HCT116 (cell line): ENCODE data around the gene L1CAM.

ENCODE experiments used
- CEBPB ChIP-seq: IDR thresholded peaks from 2 replicates; pipeline ENCODE4 v1.6.1; 2012; ENCODE audit warnings: low read depth
- CTCF ChIP-seq, 3 experiments: fragments of 200-600 bp in 1 of 3; sonication (generic) in 1 of 3; IDR thresholded peaks in 2 of 3; conservative IDR thresholded peaks in 1 of 3; 2 replicates each; pipeline ENCODE4 v1.5.1; 2012 to 2017; ENCODE audit warnings: low read depth in 2 of 3, low read length in 2 of 3, antibody characterized with exemption in 1 of 3, borderline replicate concordance in 1 of 3, control low read depth in 1 of 3, mild to moderate bottlenecking in 1 of 3, mixed read lengths in 1 of 3, mixed run types in 1 of 3, moderate library complexity in 1 of 3; ENCODE audit not compliant: insufficient read depth in 1 of 3
- POLR2A ChIP-seq: IDR thresholded peaks from 2 replicates; pipeline ENCODE4 v1.7.0; 2011; ENCODE audit warnings: borderline replicate concordance; ENCODE audit not compliant: insufficient read depth, insufficient read length; ENCODE audit errors: extremely low read depth
- REST ChIP-seq: IDR thresholded peaks from 2 replicates; pipeline ENCODE4 v1.6.1; 2012; ENCODE audit warnings: low read depth
- ZNF274 ChIP-seq: fragments of 200-500 bp; sonication (Bioruptor generic); IDR thresholded peaks from 2 replicates; pipeline ENCODE4 v1.6.1; 2014; ENCODE audit warnings: mild to moderate bottlenecking, low read depth, low read length, inconsistent platforms

- TF ChIP-seq CTCF (IDR thresholded peaks at IDR 0.05 in 2 of 3, conservative IDR thresholded peaks at IDR 0.05 in 1 of 3; ENCODE audit: borderline replicate concordance in 1 of 3, insufficient read depth in 1 of 3, low read depth in 2 of 3, low read length in 2 of 3) (no peak), POLR2A (no peak), REST (no peak), CEBPB (no peak), ZNF274 (no peak)
Measured at GRCh38 chrX:153906126-153906917, 20.3 kb upstream of the L1CAM start.
